ENCODE data around the gene OXSM.
A peak's percentile ranks its signal among the peaks of the same experiment; 100 is the strongest.

OXSM gene

DNA sequence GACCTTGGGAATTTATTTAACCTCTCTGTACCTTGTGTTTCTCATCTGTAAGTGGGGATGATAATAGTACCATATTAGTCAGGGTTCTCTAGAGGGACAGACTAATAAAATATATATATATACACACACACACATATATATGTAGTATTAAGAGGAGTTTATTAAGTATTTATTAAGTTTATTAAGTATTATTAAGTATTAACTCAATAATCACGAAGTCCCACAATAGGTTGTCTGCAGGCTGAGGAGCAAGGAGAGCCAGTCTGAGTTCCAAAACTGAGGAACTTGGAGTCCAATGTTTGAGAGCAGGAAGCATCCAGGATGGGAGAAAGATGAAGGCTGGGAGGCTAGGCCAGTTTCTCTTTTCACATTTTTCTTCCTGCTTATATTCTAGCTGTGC, 14.8 kb downstream of the OXSM start:
- no peak for DNase-seq

GRCh38 chr3:25812644-25813043, 22.8 kb downstream of the OXSM start:
- no peak for DNase-seq

DNA sequence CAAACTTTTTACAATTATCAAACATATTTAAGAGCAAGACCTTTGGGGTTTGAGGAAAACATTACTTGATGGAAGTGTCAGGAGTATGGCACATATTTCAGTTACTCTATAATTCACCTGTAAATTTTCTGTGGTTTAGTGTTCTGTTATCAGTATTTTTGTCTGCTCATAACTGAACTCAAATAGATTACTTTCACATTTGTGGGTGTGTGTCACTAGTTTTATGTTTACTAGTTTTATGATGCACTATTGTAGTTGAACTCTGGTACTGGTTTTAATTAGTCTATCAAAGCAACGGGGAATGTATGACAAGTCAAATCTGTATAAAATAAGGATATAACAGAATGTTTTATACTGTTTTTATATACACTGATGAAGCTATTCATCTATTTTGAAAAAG, 27.2 kb downstream of the OXSM start:
- no peak for DNase-seq

DNA sequence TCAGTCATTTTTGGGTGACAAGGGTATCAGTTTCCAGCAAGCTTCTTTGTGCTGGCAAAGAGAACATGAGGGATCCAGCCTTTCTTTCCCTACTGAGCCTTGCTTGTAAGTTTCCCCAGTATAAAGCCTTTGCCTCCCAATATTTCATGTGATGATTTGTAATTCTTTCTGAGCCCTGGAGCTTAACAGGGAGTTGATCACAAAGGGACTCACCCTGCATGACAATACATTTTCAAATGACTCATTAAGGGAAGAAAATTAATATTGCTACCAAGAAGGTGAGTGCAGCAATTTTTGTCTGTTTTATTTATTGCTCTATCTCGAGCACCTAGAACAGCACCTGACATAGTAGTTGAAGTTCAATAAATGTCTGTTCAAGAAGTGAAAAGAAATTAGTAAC, 27.7 kb downstream of the OXSM start:
- no peak for DNase-seq

GRCh38 chr3:25818335-25818734, 28.4 kb downstream of the OXSM start:
- DNase-seq: no peak

DNA sequence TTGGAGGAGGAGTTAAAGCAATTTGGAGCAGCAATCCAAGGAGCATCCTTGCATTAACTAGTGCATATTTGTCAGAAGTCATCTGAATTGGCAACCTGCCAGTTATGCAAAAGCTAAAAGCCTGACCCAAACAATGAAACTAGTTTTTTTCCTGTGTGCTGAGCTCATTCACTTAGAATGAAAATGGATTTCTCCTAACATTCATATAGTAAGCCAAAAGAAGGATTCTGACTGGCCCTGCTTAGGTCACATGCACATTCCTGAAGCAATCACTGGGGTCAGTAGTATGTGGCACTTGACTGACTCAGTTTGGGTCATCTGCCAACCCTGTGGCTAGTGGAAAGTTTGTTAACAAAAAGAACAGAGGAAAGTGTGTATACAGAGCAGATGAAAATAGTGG, 30.5 kb downstream of the OXSM start:
- DNase-seq: peak; percentile 31

DNA sequence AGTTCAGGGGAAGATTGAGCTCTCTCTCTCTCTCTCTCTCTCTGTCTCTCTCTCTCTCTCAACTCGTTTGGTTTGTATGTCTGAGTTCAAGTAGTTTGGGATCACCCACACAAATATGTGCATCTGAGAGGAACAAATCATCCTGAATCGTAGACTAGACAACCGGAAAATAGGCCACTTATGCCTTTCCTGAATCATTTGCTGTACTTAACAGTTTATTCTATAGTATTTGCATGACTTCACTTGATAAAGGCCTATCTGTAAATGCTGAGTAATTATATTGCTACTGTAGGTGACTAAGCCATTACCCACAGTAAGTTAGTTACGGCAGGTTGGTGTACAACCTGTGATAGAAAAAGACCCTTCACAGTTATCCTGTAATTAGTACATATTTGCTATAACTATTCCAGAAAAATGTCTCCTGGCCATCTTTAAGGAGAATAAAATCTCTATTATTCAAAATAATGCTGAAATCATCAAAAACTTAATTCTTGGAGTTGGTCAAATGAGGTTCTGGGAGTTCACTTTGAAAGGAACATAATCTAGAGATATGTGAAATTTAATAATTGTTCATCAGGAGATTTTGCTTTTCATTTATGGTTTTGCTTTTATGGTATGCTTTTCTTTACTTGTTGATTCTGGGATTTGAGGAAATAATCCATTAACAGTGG, 31.1 kb downstream of the OXSM start:
- DNase-seq: no peak

- DNase-seq: no peak
Observed at GRCh38 chr3:25821746-25822573, 32.1 kb downstream of the OXSM start.

DNA sequence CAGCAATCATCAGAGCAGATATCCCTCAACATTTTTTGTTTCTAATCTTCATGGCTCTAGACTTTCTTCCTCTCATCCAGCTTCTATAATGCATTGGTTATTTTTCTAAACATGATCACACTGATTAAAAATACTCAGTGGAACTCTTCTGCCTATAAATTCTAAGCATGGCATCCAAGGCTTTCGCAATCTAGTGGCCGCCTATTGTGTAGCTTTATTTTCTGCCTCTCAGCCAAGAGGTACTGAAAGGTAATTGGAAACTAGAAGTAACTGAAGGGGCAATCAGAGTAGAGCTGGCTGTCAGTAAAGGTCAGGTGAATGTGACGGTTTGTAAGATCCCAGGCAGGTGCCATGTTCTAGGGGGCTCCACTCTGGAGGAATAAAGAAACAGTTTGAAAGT, 33.4 kb downstream of the OXSM start:
- DNase-seq: no peak

DNA sequence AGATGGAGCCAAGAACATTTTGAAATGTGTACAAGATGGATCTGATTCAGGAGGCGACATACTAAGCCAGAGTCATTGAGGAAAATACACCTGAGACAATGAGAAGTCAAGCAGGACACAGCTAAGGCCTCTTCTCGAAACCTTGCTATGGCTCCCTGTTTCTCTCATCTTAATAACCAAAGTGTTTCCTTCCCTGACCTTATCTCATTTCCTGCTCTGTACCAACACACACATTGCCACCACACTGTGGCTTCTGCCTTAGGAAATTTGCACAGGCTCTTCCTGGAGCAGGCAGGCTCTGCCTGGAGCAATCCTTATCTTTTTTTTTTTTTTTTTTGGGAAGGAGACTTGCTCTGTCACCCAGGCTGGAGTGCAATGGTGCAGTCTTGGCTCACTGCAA, 36.6 kb downstream of the OXSM start:
- DNase-seq: no peak

- peak; percentile 92 for DNase-seq
Observed at GRCh38 chr3:25830373-25831280, 40.7 kb downstream of the OXSM start.

GRCh38 chr3:25831578-25831977, 41.7 kb downstream of the OXSM start:
- peak; percentile 78 for DNase-seq

DNA sequence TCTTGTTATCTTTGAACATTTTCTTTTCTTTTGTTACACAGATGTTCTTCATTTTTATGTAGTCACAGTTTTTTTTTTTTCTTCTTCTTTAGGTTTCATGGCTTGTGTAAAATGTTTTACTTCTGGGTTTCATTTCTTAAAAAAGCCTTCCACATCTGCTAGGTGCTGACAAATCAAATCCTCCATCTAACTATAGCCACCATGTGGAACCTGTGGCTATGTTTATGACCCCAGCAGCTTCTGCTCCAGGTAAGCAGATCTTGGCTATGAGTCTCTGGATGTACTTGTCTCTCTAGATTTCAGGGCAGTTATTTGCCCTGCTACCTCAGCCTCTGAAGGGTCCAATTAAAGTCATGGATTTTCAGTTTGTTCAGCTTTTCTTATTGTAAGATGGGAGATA, 44.5 kb downstream of the OXSM start:
- peak; percentile 0 for DNase-seq

DNA sequence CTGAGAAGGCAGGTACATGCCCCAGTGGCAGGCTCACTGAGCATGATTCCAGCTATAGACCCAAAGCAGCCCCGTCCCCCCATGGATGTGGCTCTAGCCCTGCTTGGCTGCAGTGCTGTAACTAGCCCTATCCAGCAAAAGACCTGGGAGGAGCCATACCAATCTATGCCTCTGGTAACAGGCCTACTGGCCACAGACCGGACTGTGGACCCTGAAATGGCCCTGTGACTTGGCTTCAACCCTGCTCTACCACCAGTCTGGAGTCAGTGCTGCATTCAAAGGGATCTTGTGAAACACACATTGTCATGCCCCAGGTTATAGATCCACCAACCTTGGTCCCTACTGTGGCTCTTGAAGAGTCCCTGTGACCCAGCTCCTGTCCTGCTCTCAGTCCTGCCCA, 46.7 kb downstream of the OXSM start:
- DNase-seq: no peak

DNA sequence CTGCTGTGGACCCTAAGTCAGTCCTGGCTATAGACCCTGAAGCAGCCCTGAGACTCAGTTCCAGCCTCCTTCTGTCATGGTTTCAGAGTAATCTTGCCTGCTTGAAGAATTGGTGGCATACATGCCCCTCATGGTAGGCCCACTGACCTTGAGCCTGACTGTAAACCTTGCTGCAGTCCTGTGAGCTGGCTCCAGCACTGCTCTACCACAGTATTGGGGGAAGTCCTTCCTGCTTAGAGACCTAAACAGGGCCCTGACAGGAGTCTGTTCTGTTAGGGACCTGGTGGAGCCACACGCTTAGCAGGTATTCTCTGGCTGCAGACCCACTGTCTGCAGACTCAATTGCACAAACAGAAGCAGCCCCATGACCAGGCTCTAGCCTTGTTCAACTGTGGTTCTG, 47.1 kb downstream of the OXSM start:
- no peak for DNase-seq

- DNase-seq: no peak
Observed at GRCh38 chr3:25840099-25840498, 50.2 kb downstream of the OXSM start.

GRCh38 chr3:25843332-25843731, 53.4 kb downstream of the OXSM start:
- peak; percentile 0 for DNase-seq
